H1 (cell line): Measurements from ENCODE around the gene PRR12. TPM values are rescaled to one million over a fixed set of nuclear protein-coding genes. Genes with fewer than 3 reads are reported as not detected.

Experiments used
- BCL11A ChIP-seq, 2 experiments: IDR thresholded peaks; one replicate each; pipeline ENCODE4 v1.6.1; 2011; ENCODE audit warnings: low read depth in 2 of 2, low read length in 2 of 2, mild to moderate bottlenecking in 2 of 2
- KDM4A ChIP-seq: IDR thresholded peaks from one replicate; pipeline ENCODE4 v1.7.1; 2012; ENCODE audit warnings: low read depth, mild to moderate bottlenecking, moderate library complexity, low read length, inconsistent platforms; ENCODE audit not compliant: severe bottlenecking
- MAFK ChIP-seq: IDR thresholded peaks from 2 replicates; pipeline ENCODE4 v1.6.1; 2012; ENCODE audit warnings: low read depth, mild to moderate bottlenecking, improper control_type of control experiment, low read length
- SP4 ChIP-seq: IDR thresholded peaks from 2 replicates; pipeline ENCODE4 v1.6.1; 2012; ENCODE audit warnings: low read length, inconsistent platforms
- polyA plus RNA-seq, 7 experiments: library from polyadenylated mRNA; depleted of rRNA in 3 of 7; stranded (reverse) in 5 of 7; unstranded in 2 of 7; fragments of >200 nt in 5 of 7; fragments of 200-250 nt in 2 of 7; gene quantifications; 1 replicate in 5 of 7; 2 replicates in 1 of 7; 4 replicates in 1 of 7; pipeline versions ENCODE4 v1.2.1 to v1.2.3, GENCODE V29; 2011 to 2013; ENCODE audit warnings: missing spikeins in 2 of 7, mixed read lengths in 2 of 7
- total RNA-seq: library from RNA; stranded (reverse); fragmentation: NEBNext Ultra II Directional; extraction: Animal tissue kit (Norgen Biotek cat#: 25700); gene quantifications from 2 replicates; pipeline ENCODE4 v1.2.1, GENCODE V29; 2021
- TF ChIP-seq, protein P1 (sequence below), 3 experiments: IDR thresholded peaks; 1 replicate in 2 of 3; 2 replicates in 1 of 3; pipeline versions ENCODE4 v1.5.1 to v1.6.1; 2011; ENCODE audit warnings: low read length in 3 of 3, mild to moderate bottlenecking in 3 of 3, inconsistent platforms in 2 of 3, low read depth in 1 of 3, moderate library complexity in 1 of 3; ENCODE audit not compliant: insufficient read depth in 1 of 3; ENCODE audit errors: control extremely low read depth in 1 of 3

Gene PRR12
- total and polyA plus RNA-seq, 2 of the 8 experiments (the other 6 are each of a cell fraction or from before 2014, with no cell fraction given) = 2.5 to 59.4 TPM

DNA sequence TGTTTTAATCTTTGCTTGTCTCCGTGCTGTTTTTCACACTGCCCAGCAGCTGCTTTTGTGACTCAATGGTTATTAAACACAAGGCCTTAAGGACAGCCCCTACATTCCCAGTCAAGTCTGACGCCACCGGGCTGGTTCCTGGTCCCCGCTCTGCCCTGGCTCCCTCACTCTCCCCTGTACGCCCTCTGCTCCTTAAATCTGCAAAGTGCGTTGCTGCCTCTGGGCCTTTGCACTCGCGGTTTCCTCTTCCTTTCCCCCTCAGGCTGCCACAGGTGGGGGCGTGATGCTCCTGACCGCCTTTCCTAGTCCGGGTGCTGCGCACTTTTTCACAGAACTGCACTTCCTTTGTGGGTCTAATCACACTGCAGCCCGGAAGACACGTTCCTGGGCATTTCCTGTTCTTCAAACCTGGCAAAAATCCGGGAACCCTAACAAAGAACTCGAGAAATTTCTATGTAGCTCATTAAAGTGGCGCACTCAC lies 36.2 kb upstream of the PRR12 start (continued):
- TF ChIP-seq SP4 = no peak
- TF ChIP-seq, protein P1, sequence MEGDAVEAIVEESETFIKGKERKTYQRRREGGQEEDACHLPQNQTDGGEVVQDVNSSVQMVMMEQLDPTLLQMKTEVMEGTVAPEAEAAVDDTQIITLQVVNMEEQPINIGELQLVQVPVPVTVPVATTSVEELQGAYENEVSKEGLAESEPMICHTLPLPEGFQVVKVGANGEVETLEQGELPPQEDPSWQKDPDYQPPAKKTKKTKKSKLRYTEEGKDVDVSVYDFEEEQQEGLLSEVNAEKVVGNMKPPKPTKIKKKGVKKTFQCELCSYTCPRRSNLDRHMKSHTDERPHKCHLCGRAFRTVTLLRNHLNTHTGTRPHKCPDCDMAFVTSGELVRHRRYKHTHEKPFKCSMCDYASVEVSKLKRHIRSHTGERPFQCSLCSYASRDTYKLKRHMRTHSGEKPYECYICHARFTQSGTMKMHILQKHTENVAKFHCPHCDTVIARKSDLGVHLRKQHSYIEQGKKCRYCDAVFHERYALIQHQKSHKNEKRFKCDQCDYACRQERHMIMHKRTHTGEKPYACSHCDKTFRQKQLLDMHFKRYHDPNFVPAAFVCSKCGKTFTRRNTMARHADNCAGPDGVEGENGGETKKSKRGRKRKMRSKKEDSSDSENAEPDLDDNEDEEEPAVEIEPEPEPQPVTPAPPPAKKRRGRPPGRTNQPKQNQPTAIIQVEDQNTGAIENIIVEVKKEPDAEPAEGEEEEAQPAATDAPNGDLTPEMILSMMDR (IDR thresholded peaks at IDR 0.05; ENCODE audit: control extremely low read depth in 1 of 3, insufficient read depth in 1 of 3, low read depth in 1 of 3, low read length in 3 of 3) = no peak
- no peak for TF ChIP-seq MAFK
- TF ChIP-seq KDM4A = no peak
- no peak for TF ChIP-seq BCL11A (IDR thresholded peaks at IDR 0.05; ENCODE audit: low read depth in 2 of 2, low read length in 2 of 2)
